Fibroblast of the aortic adventitia (primary cell): ENCODE measurements around the gene CHST15. TPM values are rescaled to one million over a fixed set of nuclear protein-coding genes. Genes with fewer than 3 reads are reported as not detected.

ENCODE experiments used
- DNase-seq: peaks from one replicate; pipeline ENCODE4 v3.0.0-alpha.2; 2010; ENCODE audit warnings: low read depth
- H3K4me3 ChIP-seq: 2 replicates; pipeline ENCODE4 v1.5.1; 2011; ENCODE audit warnings: low read depth, mild to moderate bottlenecking, control low read depth, low read length, moderate library complexity
- total RNA-seq: library from RNA; depleted of rRNA; stranded (reverse); fragments of >200 nt; gene quantifications from 2 replicates; pipeline ENCODE4 v1.2.3, GENCODE V29; 2012; ENCODE audit warnings: low replicate concordance
- TF ChIP-seq, protein P1 (sequence below): IDR thresholded peaks from 2 replicates; pipeline ENCODE4 v1.5.1; 2011; ENCODE audit warnings: mild to moderate bottlenecking, low read length, control low read depth, inconsistent platforms; ENCODE audit not compliant: insufficient read depth

CHST15 gene
- total RNA-seq, 1 donor: 2.0 TPM

DNA sequence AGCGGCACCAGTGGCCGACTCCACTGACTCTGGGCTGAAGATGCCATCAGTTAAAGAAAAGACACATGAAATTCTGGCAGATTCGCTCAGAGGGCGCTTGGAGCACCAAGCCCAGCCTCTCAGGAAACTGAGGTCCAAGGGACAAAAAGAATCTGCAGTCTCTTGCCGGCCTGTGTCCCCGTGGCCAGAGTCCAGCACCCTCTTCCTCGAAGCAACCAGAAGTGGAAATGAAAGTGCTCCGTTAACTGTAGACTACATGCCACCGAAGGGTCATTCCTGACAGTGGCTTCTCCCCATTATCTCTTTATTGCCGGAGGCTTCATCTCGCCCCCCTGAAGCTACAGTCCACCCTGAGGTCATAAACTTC, 1.0 kb upstream of the CHST15 start:
- TF ChIP-seq, protein P1, sequence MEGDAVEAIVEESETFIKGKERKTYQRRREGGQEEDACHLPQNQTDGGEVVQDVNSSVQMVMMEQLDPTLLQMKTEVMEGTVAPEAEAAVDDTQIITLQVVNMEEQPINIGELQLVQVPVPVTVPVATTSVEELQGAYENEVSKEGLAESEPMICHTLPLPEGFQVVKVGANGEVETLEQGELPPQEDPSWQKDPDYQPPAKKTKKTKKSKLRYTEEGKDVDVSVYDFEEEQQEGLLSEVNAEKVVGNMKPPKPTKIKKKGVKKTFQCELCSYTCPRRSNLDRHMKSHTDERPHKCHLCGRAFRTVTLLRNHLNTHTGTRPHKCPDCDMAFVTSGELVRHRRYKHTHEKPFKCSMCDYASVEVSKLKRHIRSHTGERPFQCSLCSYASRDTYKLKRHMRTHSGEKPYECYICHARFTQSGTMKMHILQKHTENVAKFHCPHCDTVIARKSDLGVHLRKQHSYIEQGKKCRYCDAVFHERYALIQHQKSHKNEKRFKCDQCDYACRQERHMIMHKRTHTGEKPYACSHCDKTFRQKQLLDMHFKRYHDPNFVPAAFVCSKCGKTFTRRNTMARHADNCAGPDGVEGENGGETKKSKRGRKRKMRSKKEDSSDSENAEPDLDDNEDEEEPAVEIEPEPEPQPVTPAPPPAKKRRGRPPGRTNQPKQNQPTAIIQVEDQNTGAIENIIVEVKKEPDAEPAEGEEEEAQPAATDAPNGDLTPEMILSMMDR: no peak
- DNase-seq: no peak
- no peak overlapping the region for H3K4me3 ChIP-seq

DNA sequence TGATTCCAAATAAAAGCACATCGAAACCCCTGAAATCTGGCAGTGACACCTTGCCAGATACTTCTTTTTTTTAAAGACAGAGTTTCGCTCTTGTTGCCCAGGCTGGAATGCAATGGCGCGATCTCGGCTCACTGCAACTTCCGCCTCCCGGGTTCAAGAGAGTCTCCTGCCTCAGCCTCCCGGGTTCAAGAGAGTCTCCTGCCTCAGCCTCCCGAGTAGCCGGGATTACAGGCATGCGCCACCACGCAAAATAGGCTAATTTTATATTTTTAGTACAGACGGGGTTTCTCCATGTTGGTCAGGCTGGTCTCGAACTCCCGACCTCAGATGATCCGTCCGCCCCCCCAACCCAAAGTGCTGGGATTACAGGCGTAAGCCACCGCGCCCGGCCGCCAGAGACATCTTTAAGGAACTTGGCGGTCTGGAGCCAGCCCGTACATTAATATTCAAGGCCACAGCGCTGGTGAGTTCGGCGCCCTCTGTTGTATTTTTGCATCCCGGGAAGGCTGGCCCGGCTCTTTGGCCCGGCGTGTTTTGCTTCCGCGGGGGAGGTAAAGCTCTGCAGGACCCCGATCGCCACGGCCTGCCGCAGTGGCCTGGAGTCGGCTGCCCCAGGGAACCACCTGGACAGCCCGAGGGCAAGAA, 498 bp upstream of the CHST15 start:
- peak; percentile 20 for DNase-seq
- H3K4me3 ChIP-seq: peak overlapping the region; percentile 60

DNA sequence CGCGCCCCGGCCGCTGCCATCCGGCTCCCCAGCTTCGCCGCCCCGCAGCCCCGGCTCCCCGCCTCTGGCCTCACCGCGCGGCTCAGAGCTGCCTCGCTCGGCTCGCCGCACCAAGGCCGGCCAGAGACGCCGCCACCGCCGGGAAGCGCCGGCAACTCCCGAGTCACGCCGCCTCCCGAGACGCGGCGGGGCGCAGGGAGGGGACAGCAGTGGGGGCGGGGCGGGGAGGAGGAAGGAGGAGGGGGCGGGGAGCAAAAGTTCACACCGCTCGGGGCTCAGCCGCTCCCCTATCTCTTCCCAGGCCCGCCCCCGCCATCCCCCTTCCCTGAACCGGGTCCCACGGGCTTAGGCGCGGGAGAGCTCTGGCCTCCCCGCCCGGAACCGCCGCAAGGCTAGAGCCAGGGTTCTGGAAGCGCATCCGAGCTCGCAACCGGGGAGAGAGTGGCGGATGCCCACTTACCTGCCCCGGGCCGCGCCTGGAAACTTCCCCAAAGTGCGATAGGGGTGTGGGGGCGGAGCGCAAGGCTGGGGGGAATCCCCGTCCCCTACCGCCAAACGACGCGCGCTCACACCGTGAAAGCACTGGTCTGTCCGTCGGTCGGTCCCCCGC, 1.0 kb downstream of the CHST15 start:
- peak overlapping the region; percentile 58 for H3K4me3 ChIP-seq
- DNase-seq: no peak
- TF ChIP-seq, protein P1: no peak

DNA sequence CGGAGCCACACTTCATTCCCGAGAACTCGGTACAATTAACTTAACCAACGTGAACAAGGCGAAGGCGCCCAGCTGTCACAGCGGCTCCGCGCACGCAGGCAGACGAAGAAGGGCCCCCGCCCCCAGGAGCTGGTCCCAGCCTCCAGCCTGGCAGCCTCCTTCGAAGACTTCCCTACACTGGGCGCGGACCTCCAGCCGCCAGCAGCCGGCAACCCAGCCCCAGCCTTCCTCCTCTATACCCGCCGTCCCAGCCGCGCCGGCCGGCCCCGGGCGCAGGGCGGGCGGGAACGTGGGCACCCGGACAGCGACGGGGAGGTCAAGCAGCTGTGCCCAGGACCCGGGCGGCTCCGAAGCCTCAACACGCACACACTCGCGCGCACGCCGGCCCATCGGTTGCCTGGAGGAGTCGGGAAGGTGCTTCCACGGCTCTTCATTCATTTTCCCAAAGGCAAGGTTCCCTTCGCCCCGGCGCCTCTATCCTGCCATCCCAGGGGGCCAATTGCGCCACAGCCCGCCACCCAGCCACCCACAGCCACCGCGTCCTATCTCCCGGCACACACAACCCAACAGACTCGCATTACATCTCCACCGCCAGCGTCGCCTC, 1.6 kb downstream of the CHST15 start:
- peak overlapping the region; percentile 39 for H3K4me3 ChIP-seq
- TF ChIP-seq, protein P1: no peak
- no peak for DNase-seq

DNA sequence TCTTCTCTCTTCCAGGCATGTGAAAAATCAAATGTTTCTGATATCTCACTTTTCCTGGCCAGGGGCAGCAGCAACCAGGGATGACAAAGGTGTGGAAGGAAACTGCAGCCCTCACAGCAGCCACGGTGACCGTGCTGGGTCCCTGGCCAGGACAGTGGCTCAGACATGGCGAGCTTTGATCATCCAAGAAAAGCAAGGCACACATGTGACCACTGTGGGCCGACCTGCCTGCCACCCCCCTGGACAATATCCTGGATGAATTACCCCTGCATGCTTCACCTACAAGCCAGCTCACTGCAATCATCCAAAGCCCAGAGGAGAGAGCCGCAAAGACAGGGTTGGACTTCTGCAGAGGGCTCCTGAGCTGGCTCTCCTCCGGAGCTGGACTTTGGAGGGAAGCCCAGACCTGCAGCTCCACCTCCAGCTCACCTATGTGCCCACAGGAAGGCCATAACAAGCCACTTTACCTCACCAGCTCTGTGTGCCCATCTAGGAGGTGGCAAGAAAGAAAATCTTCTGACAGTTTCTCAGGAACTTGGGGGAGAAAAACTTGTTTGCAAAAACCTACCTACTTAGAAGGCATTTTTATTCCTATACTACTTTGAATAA, 2.7 kb downstream of the CHST15 start:
- H3K4me3 ChIP-seq: no peak overlapping the region
- DNase-seq: no peak
- TF ChIP-seq, protein P1: no peak

DNA sequence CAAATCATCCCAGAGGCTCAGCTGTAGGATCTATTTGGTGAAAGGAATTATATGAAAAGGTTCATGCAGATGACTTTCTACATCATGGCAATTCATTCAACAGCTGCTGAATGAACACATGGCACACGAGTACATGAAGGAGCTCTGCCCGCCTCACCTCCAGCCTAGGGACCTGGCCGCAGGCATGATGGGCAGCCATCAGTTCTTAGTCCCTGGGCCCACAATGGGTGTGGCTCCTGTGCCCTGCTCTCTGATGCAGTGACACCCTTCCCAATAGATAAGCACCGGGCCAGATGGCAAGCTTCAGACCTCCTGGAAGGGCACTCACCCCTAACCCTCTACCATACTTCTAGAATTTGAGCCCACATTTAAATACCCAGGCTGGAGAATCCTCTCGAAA, 3.5 kb downstream of the CHST15 start:
- TF ChIP-seq, protein P1: no peak
- DNase-seq: no peak
- no peak overlapping the region for H3K4me3 ChIP-seq

DNA sequence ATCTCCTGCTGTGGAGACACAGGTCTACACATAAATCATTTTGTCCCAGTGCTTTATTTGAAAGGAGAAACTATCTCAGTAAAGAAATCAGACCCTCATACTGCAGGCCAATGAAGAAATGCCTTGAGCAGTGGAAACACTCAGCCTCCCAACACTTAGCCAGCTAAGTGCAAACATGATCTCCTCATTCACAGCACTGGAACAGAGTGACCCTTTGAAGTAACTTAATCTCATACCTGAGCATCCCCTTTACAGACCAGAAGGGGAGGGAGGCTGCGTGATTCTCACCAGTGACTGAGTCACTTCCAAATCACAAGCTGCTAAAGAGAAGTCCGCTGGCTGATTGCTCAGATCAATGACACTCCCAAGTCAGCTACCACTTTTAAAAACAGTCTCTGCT, 4.5 kb downstream of the CHST15 start:
- no peak overlapping the region for H3K4me3 ChIP-seq
- TF ChIP-seq, protein P1: no peak
- DNase-seq: no peak
